Activated naive CD4-positive, alpha-beta T cell treated with anti-CD3 and anti-CD28 coated beads for 36 hours (primary cell): ENCODE measurements around the gene SRC. TPM values are rescaled to one million over a fixed set of nuclear protein-coding genes. Genes with fewer than 3 reads are reported as not detected.

ENCODE experiments used
- CTCF ChIA-PET: fragments of 350-600 bp; sonication (Branson Sonifier 250); formaldehyde crosslinking; loops from one replicate; lab custom pipeline; 2021; ENCODE audit warnings: antibody characterized with exemption; lab: Charles Lee
- DNase-seq: peaks from one replicate; pipeline ENCODE4 v3.0.0-alpha.2; 2020
- H3K27ac Mint-ChIP-seq: one replicate; pipeline ENCODE4 v1.8.0; 2021; ENCODE audit warnings: mild to moderate bottlenecking, mixed read lengths
- H3K27me3 Mint-ChIP-seq: one replicate; pipeline ENCODE4 v1.8.0; 2021; ENCODE audit warnings: low read depth, mixed read lengths
- H3K36me3 Mint-ChIP-seq: one replicate; pipeline ENCODE4 v1.8.0; 2021; ENCODE audit warnings: low read depth, mixed read lengths
- H3K4me1 Mint-ChIP-seq: one replicate; pipeline ENCODE4 v1.8.0; 2021; ENCODE audit warnings: low read depth, mixed read lengths
- H3K4me3 Mint-ChIP-seq: one replicate; pipeline ENCODE4 v1.8.0; 2021; ENCODE audit warnings: mild to moderate bottlenecking, moderate library complexity, mixed read lengths
- H3K9me3 Mint-ChIP-seq: one replicate; pipeline ENCODE4 v1.8.0; 2021; ENCODE audit warnings: mixed read lengths
- intact Hi-C: fragments of 100-400 bp; cut with micrococcal nuclease; formaldehyde crosslinking; loops from one replicate; pipeline ENCODE4 v1.15.1; 2023
- total RNA-seq, 2 experiments: library from RNA; stranded (reverse); gene quantifications; one replicate each; pipeline ENCODE4 v1.2.3, GENCODE V29; 2021

SRC gene
- total RNA-seq, 2 experiments from 2014 or later: 2.0 to 2.8 TPM

- no peak overlapping the region for H3K4me3 Mint-ChIP-seq
Observed at GRCh38 chr20:37341632-37342031, 4.3 kb upstream of the SRC start.

GRCh38 chr20:37342231-37343177 is 3.4 kb upstream of the SRC start:
- intact Hi-C loops: no loop called here
- no peak overlapping the region for H3K27ac Mint-ChIP-seq
- CTCF ChIA-PET: no interaction called here
- peaks cover 7% of the 10 kb centered on the region for H3K4me1 Mint-ChIP-seq
- H3K4me3 Mint-ChIP-seq: no peak overlapping the region
- no peaks in the 10 kb centered on the region for H3K9me3 Mint-ChIP-seq
- DNase-seq: no peak
- H3K27me3 Mint-ChIP-seq: no peaks in the 10 kb centered on the region
- no peaks in the 10 kb centered on the region for H3K36me3 Mint-ChIP-seq

More at GRCh38 chr20:37341632-37342031, 4.3 kb upstream of the SRC start:
- Mint-ChIP-seq H3K27me3 (no peaks in the 10 kb centered on the region), H3K36me3 (no peaks in the 10 kb centered on the region), H3K4me1 (peaks cover 13% of the 10 kb centered on the region), H3K27ac (no peak overlapping the region), H3K9me3 (no peaks in the 10 kb centered on the region)
- CTCF ChIA-PET: no interaction called here
- no peak for DNase-seq
- intact Hi-C loops: no loop called here

- no peak overlapping the region for H3K4me3 Mint-ChIP-seq
- H3K27me3 Mint-ChIP-seq: no peaks in the 10 kb centered on the region
- peaks cover 8% of the 10 kb centered on the region for H3K4me1 Mint-ChIP-seq
- intact Hi-C loops: no loop called here
- no peak for DNase-seq
- no peaks in the 10 kb centered on the region for H3K36me3 Mint-ChIP-seq
- no peaks in the 10 kb centered on the region for H3K9me3 Mint-ChIP-seq
- CTCF ChIA-PET: interaction anchor here (0.6 kb wide), 1 partner anchor 67 kb away, joined by 4 read pairs; no protein-coding TSS in a partner anchor
- H3K27ac Mint-ChIP-seq: no peak overlapping the region
Observed at GRCh38 chr20:37343212-37343993, 2.5 kb upstream of the SRC start.

GRCh38 chr20:37343994-37344355 is 2.0 kb upstream of the SRC start:
- Mint-ChIP-seq H3K4me3 (no peak overlapping the region), H3K9me3 (no peaks in the 10 kb centered on the region), H3K4me1 (peaks cover 8% of the 10 kb centered on the region), H3K27ac (no peak overlapping the region), H3K27me3 (no peaks in the 10 kb centered on the region), H3K36me3 (no peaks in the 10 kb centered on the region)
- DNase-seq: no peak
- intact Hi-C loops: loop anchor here (2.0 kb wide), 1 partner anchor 183 kb away; the partner anchor contains the start of gene BLCAP
- CTCF ChIA-PET: interaction anchor here (0.6 kb wide), 1 partner anchor 68 kb away, joined by 4 read pairs; no protein-coding TSS in a partner anchor

GRCh38 chr20:37344506-37345338 is 1.2 kb upstream of the SRC start:
- no peaks in the 10 kb centered on the region for H3K27me3 Mint-ChIP-seq
- H3K4me1 Mint-ChIP-seq: peaks cover 8% of the 10 kb centered on the region
- no peak for DNase-seq
- no peaks in the 10 kb centered on the region for H3K9me3 Mint-ChIP-seq
- intact Hi-C loops: loop anchor here (2.0 kb wide), 1 partner anchor 182 kb away; the partner anchor contains the start of gene BLCAP
- no peak overlapping the region for H3K27ac Mint-ChIP-seq
- peak overlapping the region; percentile 65 for H3K4me3 Mint-ChIP-seq
- no peaks in the 10 kb centered on the region for H3K36me3 Mint-ChIP-seq
- CTCF ChIA-PET: no interaction called here

GRCh38 chr20:37346236-37346534 is 245 bp downstream of the SRC start:
- H3K9me3 Mint-ChIP-seq: no peaks in the 10 kb centered on the region

GRCh38 chr20:37346535-37347346 is 801 bp downstream of the SRC start:
- intact Hi-C loops: no loop called here
- peak overlapping the region; percentile 49 for H3K4me3 Mint-ChIP-seq
- H3K4me1 Mint-ChIP-seq: peaks cover 8% of the 10 kb centered on the region
- DNase-seq: no peak
- CTCF ChIA-PET: no interaction called here
- no peak overlapping the region for H3K27ac Mint-ChIP-seq
- no peaks in the 10 kb centered on the region for H3K27me3 Mint-ChIP-seq
- no peaks in the 10 kb centered on the region for H3K36me3 Mint-ChIP-seq
- no peaks in the 10 kb centered on the region for H3K9me3 Mint-ChIP-seq

More at GRCh38 chr20:37346236-37346534, 245 bp downstream of the SRC start:
- H3K27ac Mint-ChIP-seq: no peak overlapping the region
- intact Hi-C loops: no loop called here
- CTCF ChIA-PET: no interaction called here
- no peak for DNase-seq
- H3K4me3 Mint-ChIP-seq: no peak overlapping the region
- H3K36me3 Mint-ChIP-seq: no peaks in the 10 kb centered on the region
- peaks cover 8% of the 10 kb centered on the region for H3K4me1 Mint-ChIP-seq
- no peaks in the 10 kb centered on the region for H3K27me3 Mint-ChIP-seq

GRCh38 chr20:37347347-37347823 is 1.4 kb downstream of the SRC start:
- Mint-ChIP-seq H3K4me3 (peak overlapping the region; percentile 49), H3K27ac (no peak overlapping the region), H3K36me3 (no peaks in the 10 kb centered on the region), H3K4me1 (peaks cover 8% of the 10 kb centered on the region), H3K27me3 (no peaks in the 10 kb centered on the region), H3K9me3 (no peaks in the 10 kb centered on the region)
- no peak for DNase-seq
- CTCF ChIA-PET: no interaction called here
- intact Hi-C loops: no loop called here

- Mint-ChIP-seq H3K4me1 (peaks cover 8% of the 10 kb centered on the region), H3K27me3 (no peaks in the 10 kb centered on the region), H3K36me3 (no peaks in the 10 kb centered on the region), H3K9me3 (no peaks in the 10 kb centered on the region), H3K27ac (no peak overlapping the region), H3K4me3 (peak overlapping the region; percentile 1)
- CTCF ChIA-PET: no interaction called here
- intact Hi-C loops: no loop called here
- no peak for DNase-seq
Observed at GRCh38 chr20:37347891-37348791, 2.2 kb downstream of the SRC start.

GRCh38 chr20:37348792-37349516 is 3.0 kb downstream of the SRC start:
- intact Hi-C loops: no loop called here
- no peaks in the 10 kb centered on the region for H3K27me3 Mint-ChIP-seq
- H3K4me1 Mint-ChIP-seq: peaks cover 8% of the 10 kb centered on the region
- no peak overlapping the region for H3K27ac Mint-ChIP-seq
- no peak overlapping the region for H3K4me3 Mint-ChIP-seq
- H3K9me3 Mint-ChIP-seq: no peaks in the 10 kb centered on the region
- DNase-seq: no peak
- H3K36me3 Mint-ChIP-seq: no peaks in the 10 kb centered on the region
- CTCF ChIA-PET: no interaction called here
